RWPE1 (cell line): Measurements from ENCODE around the gene VAC14.

Experiments
- CTCF ChIA-PET: fragments of 350-600 bp; sonication (Branson Sonifier 250); formaldehyde crosslinking; extraction: SDS; loops from one replicate; lab custom pipeline; 2021; lab: Yijun Ruan, JAX
- POLR2A ChIA-PET: fragments of 400-600 bp; formaldehyde crosslinking; extraction: SDS; loops from one replicate; lab custom pipeline; 2020; ENCODE audit warnings: antibody characterized with exemption; ENCODE audit not compliant: low non-redundant PET; lab: Yijun Ruan, JAX
- DNase-seq: peaks from one replicate; pipeline ENCODE4 v3.0.0; 2012; ENCODE audit warnings: low spot score
- H3K27ac ChIP-seq: fragments of 450-650 bp; 2 replicates; pipeline ENCODE4 v1.5.1; 2017
- TF ChIP-seq, protein P1 (sequence below): fragments of 450-650 bp; conservative IDR thresholded peaks from 2 replicates; pipeline ENCODE4 v1.5.1; 2017; ENCODE audit warnings: low read depth, mild to moderate bottlenecking

VAC14 gene

DNA sequence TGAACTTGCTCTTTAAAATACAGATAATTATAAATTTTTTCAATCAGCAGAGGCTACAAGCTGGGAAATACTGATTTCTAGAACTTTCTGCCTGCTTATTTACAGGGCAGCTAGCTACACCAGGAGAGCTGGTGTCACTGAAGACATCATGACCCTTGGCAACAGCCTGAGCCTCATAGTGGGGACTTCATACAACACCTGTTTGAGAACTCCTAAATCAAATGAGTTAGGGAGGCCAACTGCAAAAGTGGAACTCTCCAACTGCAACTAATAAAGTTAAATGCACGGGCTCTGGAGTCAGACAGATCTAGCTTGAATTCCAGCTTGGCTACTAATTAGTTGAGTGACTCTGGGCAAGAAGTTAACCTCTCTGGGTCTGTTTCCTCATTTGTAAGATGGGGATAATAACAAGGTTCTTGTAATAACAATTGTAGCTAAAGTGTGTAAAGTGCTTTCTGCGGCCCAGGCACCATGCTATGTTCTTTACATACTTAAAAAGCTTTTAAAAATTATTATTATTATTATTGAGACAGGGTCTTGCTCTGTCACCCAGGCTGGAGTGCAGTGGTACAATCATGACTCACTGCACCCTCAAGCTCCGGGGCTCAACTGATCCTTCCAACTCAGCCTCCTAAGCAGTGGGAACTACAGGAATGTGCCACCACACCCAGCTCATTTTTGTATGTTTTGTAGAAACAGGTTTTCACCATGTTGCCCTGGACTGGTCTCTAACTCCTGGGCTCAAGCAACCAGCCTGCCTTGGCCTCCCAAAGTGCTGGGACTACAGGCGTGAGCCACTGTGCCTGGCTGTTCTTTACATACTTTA is 33.4 kb downstream of the VAC14 start:
- CTCF ChIA-PET, result no interaction called here
- peak overlapping the region; percentile 87 for H3K27ac ChIP-seq
- TF ChIP-seq, protein P1, sequence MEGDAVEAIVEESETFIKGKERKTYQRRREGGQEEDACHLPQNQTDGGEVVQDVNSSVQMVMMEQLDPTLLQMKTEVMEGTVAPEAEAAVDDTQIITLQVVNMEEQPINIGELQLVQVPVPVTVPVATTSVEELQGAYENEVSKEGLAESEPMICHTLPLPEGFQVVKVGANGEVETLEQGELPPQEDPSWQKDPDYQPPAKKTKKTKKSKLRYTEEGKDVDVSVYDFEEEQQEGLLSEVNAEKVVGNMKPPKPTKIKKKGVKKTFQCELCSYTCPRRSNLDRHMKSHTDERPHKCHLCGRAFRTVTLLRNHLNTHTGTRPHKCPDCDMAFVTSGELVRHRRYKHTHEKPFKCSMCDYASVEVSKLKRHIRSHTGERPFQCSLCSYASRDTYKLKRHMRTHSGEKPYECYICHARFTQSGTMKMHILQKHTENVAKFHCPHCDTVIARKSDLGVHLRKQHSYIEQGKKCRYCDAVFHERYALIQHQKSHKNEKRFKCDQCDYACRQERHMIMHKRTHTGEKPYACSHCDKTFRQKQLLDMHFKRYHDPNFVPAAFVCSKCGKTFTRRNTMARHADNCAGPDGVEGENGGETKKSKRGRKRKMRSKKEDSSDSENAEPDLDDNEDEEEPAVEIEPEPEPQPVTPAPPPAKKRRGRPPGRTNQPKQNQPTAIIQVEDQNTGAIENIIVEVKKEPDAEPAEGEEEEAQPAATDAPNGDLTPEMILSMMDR, result no peak
- no peak for DNase-seq
- POLR2A ChIA-PET, result no interaction called here

DNA sequence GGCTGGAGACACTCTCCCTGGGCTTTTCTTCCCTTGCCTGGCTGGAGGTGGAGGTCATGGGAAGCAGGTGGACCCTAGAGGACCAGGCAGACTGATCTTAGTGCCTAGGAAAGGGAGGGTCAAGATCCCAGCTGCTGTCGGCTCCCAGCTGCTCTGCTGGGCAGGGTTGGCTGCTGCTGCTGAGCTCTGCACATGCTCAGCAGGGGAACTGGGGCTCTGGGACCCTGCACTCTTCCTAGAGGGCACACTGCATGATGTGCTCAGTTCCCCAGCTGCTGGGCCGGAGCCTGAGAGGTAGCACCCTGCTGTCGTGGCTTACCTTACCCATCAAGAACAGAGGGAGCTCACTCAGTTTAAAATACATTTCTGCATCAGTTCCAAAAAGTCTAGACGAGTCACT is 34.3 kb downstream of the VAC14 start:
- ChIA-PET CTCF (no interaction called here), POLR2A (no interaction called here)
- peak overlapping the region; percentile 42 for H3K27ac ChIP-seq
- DNase-seq, result no peak
- TF ChIP-seq, protein P1, result no peak

DNA sequence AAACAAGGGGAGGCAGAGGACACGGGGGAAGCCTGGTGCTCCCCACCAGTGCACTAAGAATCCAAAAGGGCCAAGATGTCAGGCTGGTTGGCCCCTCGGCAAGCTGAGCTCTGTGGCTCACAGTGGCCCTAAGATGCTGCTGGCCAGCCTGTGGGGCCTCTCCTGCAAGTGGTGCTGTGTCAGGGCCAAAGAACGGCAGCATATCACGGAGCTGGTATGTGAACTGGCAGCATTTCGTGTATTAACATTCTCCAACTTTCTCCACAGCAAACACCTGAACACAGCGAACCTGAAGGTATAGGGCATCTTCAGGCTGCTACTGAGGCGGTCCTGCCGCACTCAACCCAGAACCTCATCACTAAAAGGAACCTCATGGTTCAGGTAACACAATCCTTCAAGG is 34.8 kb downstream of the VAC14 start:
- TF ChIP-seq, protein P1, result no peak
- no peak for DNase-seq
- H3K27ac ChIP-seq, result peak overlapping the region; percentile 42
- ChIA-PET CTCF (no interaction called here), POLR2A (no interaction called here)

DNA sequence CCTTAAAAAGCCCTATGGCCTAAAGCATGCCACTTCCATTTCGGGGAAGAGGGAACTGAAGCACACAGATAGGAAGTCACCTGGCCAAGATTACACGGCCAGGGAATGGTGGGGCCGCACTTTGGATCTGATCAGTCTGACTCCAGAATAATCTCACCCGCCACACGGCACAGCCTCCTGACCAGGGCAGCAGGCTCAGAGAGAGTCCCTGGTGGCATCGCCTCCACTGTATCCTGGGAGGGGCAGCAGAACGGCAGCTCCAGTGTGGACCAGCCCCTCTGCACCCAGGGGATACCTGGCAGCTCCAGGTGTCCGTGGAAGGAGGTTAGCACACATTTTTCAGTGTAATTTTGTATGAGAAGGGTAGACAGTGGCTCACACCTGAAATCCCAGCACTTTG is 35.5 kb downstream of the VAC14 start:
- no peak for DNase-seq
- ChIA-PET POLR2A (no interaction called here), CTCF (no interaction called here)
- TF ChIP-seq, protein P1, result no peak
- peak overlapping the region; percentile 42 for H3K27ac ChIP-seq

DNA sequence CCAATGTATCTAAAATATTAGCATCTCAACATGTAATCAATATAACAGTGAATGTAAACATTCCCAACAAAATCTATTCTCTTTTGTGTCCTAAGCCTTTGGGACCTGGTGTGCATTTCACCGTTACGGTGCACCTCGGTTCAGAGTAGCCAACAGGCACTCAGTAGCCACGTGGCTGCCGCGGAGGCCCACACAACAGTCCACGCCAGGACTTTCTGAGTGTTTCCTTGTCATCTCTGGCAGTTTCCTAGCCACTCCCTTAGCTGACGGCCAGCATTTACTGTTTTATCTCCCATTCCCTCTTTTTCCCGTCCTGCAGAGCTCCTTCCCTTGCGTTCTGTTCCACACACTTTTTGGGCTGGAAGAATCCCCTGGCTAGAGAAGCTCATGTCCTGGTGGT is 36.3 kb downstream of the VAC14 start:
- POLR2A ChIA-PET, result no interaction called here

DNA sequence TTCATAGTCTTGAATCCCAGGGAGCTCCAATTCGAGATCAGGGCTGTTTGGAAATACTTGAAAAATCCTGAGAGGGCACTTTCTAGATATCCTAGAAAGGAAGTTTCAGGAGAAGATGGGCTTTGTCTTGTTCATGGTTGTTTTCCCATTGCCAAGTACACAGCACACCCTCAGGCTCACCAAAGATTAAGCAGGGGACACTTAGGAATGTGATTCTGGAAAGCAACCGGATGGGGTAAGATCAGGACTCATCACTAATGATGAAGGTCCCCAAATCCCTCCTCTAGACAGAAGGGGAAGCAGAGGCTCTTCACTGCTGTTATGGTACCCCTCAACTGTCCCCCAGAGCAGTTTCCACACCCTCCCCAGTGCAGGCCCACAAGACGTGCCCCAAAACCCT is 40.7 kb downstream of the VAC14 start:
- POLR2A ChIA-PET, result no interaction called here
- CTCF ChIA-PET, result no interaction called here
- TF ChIP-seq, protein P1, result no peak
- peak overlapping the region; percentile 88 for H3K27ac ChIP-seq
- no peak for DNase-seq

More for the DNA sequence above, 36.3 kb downstream of the VAC14 start:
- TF ChIP-seq, protein P1, result no peak
- H3K27ac ChIP-seq, result peak overlapping the region; percentile 42
- CTCF ChIA-PET, result no interaction called here
- DNase-seq, result no peak
